A204.1 (cell line): ENCODE results near the gene TLX1.

Experiments used
- FAIRE-seq: peaks from 2 replicates; lab custom pipeline; 2012; peaks lifted over from hg19 to GRCh38; lab: Jason Lieb, UNC

TLX1 gene

GRCh38 chr10:101130984-101131961, at the start of gene TLX1:
TLX1 (plus strand) TSS chr10:101131300; CDS start chr10:101131542, 242 bp downstream.
- FAIRE-seq, result no peak

GRCh38 chr10:101085846-101086245, 45.3 kb upstream of the TLX1 start:
- no peak for FAIRE-seq

- FAIRE-seq, result no peak
These were observed 43.7 kb upstream of the TLX1 start for GRCh38 chr10:101087376-101087775.

GRCh38 chr10:101087965-101088364, 43.1 kb upstream of the TLX1 start:
- FAIRE-seq, result no peak

- FAIRE-seq, result no peak
These were observed 41.4 kb upstream of the TLX1 start for GRCh38 chr10:101089520-101090299.

- no peak for FAIRE-seq
These were observed 40.5 kb upstream of the TLX1 start for GRCh38 chr10:101090597-101090996.

DNA sequence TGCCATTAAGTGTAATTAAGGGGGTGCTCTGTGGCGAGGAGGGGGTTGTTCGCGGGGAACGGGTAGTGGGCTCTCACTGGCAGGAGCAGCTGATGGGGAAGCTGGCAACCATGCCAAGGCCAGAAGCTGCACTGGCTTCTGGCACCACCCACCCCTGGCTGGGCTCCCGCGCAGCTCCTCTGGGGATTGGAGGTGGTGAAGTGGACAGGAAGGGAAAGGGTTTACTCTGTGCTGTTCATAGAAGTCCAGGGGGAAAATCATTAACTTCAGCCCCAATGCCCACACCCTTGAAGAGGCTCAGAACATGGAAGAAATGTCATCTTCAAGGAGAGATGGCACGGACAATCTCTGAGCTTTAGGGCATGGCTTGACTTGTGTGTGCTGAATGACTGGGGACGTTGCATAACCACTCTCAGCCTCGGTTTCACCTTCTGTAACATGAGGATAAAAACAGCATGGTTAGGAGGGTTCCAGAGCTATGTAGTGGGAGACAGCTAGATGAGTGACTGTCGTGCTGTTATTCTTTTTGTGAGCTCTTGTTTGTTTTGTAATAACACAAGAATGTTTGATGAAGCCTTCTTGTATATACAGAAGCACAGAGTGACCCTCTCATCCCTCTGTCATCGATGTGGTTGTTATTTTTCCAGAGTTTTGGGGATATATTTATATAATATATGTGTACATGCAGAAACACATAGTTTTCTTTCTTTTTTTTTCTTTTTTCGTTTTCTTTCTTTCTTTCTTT, 39.4 kb upstream of the TLX1 start:
- FAIRE-seq, result no peak

DNA sequence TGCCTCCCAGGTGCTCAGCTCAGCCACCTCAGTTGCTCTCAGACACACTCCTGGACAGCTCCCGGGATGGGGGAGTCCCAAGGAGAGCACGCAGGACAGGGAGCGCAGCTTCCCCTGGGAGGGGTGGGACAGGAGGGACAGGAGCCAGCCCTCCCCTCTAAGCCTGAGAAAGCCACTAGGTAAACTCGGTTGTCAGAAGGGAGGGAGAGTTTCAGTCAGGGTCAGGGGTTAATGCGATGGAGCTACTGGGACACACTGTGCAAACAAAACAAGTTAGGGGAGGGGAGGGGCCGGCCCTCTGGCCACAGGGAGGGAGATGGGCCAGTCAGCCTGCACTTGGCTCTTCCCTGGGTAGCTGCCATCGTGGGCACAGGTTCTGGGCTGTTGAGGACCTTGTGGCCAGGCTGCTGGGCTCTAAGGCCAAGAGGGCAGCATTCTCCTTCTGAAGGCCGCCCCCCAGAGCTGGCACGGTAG, 38.2 kb upstream of the TLX1 start:
- no peak for FAIRE-seq

DNA sequence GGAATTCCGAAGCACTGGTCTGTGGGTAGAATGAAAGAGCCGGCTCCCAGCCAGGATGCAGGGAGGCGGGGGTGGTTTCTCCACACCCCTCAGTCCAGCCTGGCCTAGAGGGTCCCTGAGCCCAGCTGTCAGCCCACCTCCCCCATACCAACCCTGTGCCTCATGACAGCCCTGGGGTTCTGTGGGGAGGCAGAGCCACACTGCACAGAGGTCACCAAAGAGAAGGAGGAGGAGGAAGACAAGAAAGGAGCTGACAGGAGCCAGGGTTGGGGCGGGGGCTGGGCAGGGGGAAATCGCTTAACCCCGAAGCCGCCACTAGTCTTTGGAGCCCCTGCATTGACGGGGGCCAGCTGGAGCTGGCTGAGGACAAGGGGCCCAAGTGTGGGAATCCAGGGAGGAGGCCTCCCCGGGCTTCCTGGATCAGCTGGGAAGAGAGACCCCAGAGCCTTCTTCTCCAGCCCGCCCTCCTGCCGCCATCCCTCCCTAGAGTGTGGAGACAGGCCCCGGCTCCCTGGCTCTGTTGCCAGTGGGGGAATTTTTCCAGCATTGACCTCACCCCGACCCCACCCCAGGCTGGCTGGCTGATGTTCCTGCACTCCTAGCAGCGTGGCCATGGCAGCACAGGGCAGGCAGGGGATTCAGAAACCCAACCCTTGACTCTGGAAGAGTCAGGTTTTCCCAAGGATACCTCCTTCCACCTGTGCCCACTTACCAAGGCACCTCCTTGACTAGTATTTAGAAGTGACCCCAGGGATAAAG, 36.8 kb upstream of the TLX1 start:
- FAIRE-seq, result no peak

- FAIRE-seq, result no peak
These were observed 36.1 kb upstream of the TLX1 start for GRCh38 chr10:101095004-101095403.

- FAIRE-seq, result no peak
These were observed 35.4 kb upstream of the TLX1 start for GRCh38 chr10:101095550-101096213.

DNA sequence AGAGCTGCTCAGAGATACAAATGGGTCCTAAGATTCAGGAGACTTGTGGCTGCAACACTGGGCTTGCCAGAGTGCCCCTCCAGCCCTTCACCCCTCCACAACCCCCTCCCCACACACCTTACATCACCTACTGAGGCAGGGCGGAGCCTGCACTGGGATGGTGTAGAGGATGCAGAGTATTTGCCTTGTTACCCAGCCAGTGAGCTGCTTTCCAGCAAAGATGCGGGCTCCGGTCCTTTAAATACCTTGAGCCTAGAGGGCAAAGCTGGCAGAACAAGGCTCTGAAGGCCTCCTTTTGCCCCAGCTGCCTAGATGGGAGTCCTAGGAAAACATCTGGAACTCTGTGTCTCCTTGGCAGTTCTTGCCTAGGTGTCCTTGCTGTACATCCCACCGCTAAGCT, 34.7 kb upstream of the TLX1 start:
- no peak for FAIRE-seq

GRCh38 chr10:101097881-101098280, 33.2 kb upstream of the TLX1 start:
- FAIRE-seq, result no peak

DNA sequence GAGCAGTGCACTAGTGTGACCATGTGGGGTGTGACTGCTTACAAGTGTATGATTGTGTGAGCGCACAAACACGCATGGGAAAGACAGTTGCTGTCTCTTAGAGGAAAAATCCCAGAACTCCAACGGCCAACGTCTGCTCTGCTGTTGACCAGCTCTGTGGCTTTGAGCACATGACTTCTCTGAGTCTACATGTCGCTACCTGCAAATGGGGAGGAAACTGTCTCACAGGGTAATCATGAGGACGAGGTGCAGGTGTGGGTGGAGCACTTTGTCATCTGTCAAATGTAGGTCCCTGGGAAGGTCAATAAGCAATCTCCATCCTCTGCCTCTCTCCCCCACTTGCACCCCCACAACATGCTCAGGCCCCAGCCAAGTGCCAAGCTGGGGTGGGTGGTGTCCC, 31.2 kb upstream of the TLX1 start:
- no peak for FAIRE-seq

- no peak for FAIRE-seq
These were observed 29.7 kb upstream of the TLX1 start for GRCh38 chr10:101101372-101101881.

- no peak for FAIRE-seq
These were observed 27.7 kb upstream of the TLX1 start for GRCh38 chr10:101103430-101103829.

DNA sequence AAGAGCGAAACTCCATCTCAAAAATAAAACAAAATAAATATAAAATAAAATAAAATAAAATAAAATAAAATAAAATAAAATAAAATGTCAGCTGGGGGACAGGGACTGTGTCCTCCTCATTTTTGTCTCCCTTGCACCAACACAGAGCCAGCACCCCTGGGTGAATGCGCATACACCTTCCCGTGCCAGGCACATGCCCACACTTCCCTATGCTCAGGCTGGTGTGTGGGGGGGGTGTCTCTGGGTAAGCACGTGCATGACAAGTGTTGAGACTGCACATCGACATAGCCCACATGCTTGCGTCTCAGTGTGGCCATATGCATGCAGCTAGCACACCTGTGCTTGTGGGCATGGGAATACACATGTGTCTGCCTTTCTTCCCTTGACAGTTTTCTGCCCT, 24.7 kb upstream of the TLX1 start:
- no peak for FAIRE-seq

- no peak for FAIRE-seq
These were observed 23.3 kb upstream of the TLX1 start for GRCh38 chr10:101107771-101108170.

GRCh38 chr10:101110856-101111523, 20.1 kb upstream of the TLX1 start:
- no peak for FAIRE-seq

DNA sequence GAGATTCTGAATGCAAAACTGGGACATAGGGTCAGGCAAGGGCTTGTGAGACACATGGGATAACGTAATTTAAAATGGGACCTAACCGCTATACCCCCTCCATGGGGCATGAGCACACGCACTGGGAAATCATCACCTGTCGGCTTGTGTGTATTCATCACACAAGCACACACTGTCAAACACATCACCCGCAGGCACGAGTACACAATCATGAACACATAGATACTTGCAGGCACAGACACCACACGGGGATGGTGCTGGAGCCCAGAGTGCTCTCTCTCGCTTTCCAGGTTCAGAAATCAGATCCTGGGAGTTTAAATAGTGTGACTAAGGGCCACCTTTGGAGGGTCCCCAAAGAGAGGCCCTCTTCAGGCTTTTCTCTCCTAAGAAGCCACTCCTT, 19.6 kb upstream of the TLX1 start:
- no peak for FAIRE-seq
